ENCODE measurements around the gene TNRC6C. TPM values are rescaled to one million over a fixed set of nuclear protein-coding genes. Genes with fewer than 3 reads are reported as not detected.

Gene TNRC6C
- total and polyA plus RNA-seq, 2 of the 13 experiments (the other 11 are each of a cell fraction or from before 2014, with no cell fraction given), result 0.66 to 4.9 TPM

- TF ChIP-seq ZNF580 (CRISPR knock-in tag; IDR thresholded peaks at IDR 0.05; ENCODE audit: borderline replicate concordance, low read depth), result peak; percentile 77; the same call in 1 of the 2 replicates
- TF ChIP-seq PAXIP1 (CRISPR knock-in tag; conservative IDR thresholded peaks at IDR 0.05), result 0 out of 2 replicates have a peak, but pooled peaks have one; percentile 36
- no peak for TF ChIP-seq AGO2 (optimal IDR thresholded peaks at IDR 0.05; ENCODE audit: low read depth, low read length)
- TF ChIP-seq ZNF558 (CRISPR knock-in tag; IDR thresholded peaks at IDR 0.05; ENCODE audit: borderline replicate concordance), result no peak
- TF ChIP-seq ZBTB8A (CRISPR knock-in tag; IDR thresholded peaks at IDR 0.05; ENCODE audit: borderline replicate concordance, low read depth), result no peak
- no peak for TF ChIP-seq ZNF235 (CRISPR knock-in tag; IDR thresholded peaks at IDR 0.05; ENCODE audit: borderline replicate concordance)
- TF ChIP-seq ONECUT2 (CRISPR knock-in tag; IDR thresholded peaks at IDR 0.05), result no peak
- no peak for TF ChIP-seq ZNF576 (CRISPR knock-in tag; IDR thresholded peaks at IDR 0.05)
- no peak for TF ChIP-seq SNRNP70 (IDR thresholded peaks at IDR 0.05; ENCODE audit: low read depth, low read length)
- no peak for TF ChIP-seq MTF2 (CRISPR knock-in tag; IDR thresholded peaks at IDR 0.05; ENCODE audit: borderline replicate concordance)
- no peak for TF ChIP-seq HOXA7 (CRISPR knock-in tag; IDR thresholded peaks at IDR 0.05)
- no peak for TF ChIP-seq ZMAT3 (CRISPR knock-in tag; conservative IDR thresholded peaks at IDR 0.05)
- peak; percentile 92; the same call in 1 of the 2 replicates for TF ChIP-seq ZNF572 (CRISPR knock-in tag; IDR thresholded peaks at IDR 0.05)
- TF ChIP-seq ZKSCAN1 (IDR thresholded peaks at IDR 0.05; ENCODE audit: low read length), result no peak
- 0 out of 2 replicates have a peak, but pooled peaks have one; percentile 72 for TF ChIP-seq SP140L (CRISPR knock-in tag; IDR thresholded peaks at IDR 0.05; ENCODE audit: borderline replicate concordance)
- no peak for TF ChIP-seq ATM (IDR thresholded peaks at IDR 0.05; ENCODE audit: borderline replicate concordance)
- no peak for TF ChIP-seq ASH2L (IDR thresholded peaks at IDR 0.05; ENCODE audit: insufficient read length, low read depth, low read length)
- TF ChIP-seq ZNF281 (CRISPR knock-in tag; IDR thresholded peaks at IDR 0.05; ENCODE audit: borderline replicate concordance), result no peak
- 0 out of 2 replicates have a peak, but pooled peaks have one; percentile 38 for TF ChIP-seq PITX1 (CRISPR knock-in tag; IDR thresholded peaks at IDR 0.05)
- peak; percentile 71 for TF ChIP-seq ZFX (CRISPR knock-in tag; IDR thresholded peaks at IDR 0.05; ENCODE audit: low read depth)
Observed at GRCh38 chr17:78133971-78134898, 175.7 kb downstream of the TNRC6C start (continued).
